Bone marrow (tissue), 2 donors: ENCODE measurements around the gene C1orf167.
A peak's percentile ranks its signal among the peaks of the same experiment; 100 is the strongest.

ENCODE experiments used
- DNase-seq, 2 donors: peaks; one replicate each; lab custom pipeline; 2025; lab: John Stamatoyannopoulos, UW

Gene C1orf167

DNA sequence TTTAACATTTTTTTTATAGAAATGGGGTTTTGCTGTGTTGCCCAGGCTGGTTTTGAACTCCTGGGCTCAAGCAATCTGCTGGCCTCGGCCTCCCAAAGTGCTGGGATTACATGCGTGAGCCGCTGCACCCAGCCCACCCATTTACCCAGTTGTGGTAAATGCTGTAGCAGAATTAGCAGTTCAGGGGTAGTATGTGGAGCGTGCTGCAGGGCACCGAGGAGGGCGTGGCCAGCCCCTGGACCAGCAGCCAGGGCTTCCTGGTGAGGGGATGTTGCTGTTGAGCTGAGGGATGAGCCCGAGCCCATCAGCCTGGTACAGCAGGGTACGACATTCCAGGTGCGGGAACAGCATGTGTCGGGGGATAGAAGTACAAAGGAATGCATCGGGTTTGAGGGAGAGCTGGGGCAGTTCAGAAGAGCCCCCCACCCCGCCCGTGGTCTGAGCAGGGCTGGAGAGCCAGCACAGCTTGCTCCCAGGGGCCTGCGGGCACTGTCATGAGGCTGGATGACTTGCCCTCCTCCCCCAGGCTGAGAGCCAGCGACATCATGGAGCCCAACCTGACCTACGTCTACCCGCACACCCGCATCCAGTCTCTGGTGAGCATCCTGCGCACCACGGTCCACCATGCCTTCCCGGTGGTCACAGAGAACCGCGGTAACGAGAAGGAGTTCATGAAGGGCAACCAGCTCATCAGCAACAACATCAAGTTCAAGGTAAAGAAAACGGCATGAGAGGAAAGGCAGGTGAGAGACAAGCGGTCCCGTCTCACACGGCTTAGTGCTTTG lies 73.6 kb downstream of the C1orf167 start:
- no peak for DNase-seq

DNA sequence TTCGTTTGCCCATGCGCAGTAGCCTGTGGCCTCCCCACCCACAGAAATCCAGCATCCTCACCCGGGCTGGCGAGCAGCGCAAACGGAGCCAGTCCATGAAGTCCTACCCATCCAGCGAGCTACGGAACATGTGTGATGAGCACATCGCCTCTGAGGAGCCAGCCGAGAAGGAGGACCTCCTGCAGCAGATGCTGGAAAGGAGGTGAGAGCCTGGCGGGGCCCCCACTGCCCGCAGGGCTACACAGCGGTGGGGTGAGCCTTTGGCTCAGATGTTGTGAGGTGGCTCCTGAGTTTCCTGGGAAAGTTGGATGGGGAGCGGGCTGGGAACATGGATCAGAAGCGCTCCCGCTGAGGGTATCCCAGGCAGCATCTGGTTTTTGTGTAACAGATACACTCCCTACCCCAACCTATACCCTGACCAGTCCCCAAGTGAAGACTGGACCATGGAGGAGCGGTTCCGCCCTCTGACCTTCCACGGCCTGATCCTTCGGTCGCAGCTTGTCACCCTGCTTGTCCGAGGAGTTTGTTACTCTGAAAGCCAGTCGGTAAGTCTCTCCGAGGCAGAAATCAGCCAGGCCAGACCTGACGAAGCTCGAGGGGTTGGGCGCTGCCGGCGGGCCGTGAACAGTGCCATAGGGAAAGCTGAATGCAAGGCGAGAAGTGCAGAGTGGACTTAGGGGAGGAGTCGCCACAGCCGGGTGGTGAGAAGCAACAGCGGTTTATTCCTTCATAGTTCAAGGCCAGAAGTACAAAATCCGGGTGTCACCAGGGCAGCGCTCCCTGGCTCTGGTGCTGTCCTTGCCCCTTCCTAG lies 75.2 kb downstream of the C1orf167 start:
- no peak for DNase-seq

DNA sequence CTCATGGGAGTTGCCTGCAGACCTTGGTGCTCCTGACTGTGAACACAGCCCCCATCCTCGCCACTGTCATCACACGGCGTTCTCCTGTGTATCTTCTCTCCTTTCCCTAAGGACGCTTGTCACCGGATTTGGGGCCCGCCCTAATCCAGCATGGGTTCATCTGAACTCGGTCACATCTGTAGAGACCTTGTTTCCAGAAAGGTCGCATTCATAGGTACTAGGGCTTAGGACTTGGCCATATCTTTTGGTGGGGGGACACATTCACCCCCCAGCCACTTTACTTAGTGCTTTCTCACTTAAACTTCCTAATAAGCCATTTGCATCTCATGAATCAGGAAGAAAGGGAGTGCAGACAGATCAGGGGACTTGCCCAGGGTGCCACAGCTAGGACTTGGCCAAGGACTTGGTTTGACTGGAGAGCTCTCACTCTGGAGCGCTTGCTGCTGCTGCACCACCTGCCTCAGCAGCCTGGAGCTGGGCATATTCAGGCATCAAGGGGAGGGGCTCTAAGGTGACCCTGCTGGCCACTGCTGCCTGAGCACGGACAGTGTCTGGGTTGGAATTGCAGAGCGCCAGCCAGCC lies 75.9 kb downstream of the C1orf167 start:
- no peak for DNase-seq

DNA sequence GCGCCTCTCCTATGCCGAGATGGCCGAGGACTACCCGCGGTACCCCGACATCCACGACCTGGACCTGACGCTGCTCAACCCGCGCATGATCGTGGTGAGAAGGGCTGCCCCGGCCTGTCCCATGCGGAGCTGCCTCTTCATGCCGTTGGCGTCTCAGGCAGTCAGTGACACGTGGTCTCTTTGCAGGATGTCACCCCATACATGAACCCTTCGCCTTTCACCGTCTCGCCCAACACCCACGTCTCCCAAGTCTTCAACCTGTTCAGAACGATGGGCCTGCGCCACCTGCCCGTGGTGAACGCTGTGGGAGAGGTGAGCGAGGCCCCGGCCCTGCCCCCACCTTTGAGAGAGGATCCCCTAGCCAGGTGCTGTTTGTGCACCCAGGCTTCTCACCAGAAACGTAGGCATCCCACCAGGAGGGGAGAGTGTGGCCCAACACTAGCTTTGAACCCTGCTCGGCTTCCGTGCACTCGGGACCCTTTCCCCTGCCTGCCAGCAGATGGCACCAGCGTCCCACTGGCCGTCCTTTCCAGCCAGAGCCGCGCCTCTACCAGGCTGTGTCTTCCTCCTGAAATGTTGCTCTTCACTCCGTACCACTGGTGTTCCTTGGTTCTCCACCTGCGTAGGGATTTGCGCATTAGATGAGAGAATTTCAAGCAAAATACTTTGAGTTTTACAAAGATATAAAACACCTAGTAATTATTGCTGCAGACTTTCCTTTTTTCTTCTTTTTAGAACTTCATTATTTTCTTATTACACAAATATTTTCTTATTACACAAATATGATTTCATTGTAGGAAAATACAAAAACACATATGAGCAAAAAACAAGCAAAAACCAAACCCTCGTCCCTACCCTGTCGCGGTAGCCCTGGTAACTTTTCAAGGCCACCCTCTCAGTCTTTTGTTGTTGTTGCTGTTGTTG lies 76.6 kb downstream of the C1orf167 start:
- DNase-seq, result peak; percentile 28 to 74
